MM.1S (cell line): ENCODE data around the gene SGCD.

Experiments used
- DNase-seq: peaks from one replicate; pipeline ENCODE4 v3.0.0-alpha.2; 2015
- H2AFZ ChIP-seq: fragments of 300-600 bp; sonication (generic); 2 replicates; pipeline ENCODE4 v1.6.0; 2016; ENCODE audit warnings: antibody characterized with exemption, low read length
- H3F3A ChIP-seq: fragments of 300-600 bp; sonication (generic); 2 replicates; pipeline ENCODE4 v1.6.1; 2016; ENCODE audit warnings: mild to moderate bottlenecking, antibody characterized with exemption, low read length, moderate library complexity, mixed read lengths; ENCODE audit not compliant: insufficient read depth
- H3K27ac ChIP-seq: fragments of 300-600 bp; sonication (generic); 2 replicates; pipeline ENCODE4 v1.5.1; 2016; ENCODE audit warnings: mild to moderate bottlenecking, low read length
- H3K27me3 ChIP-seq: fragments of 300-600 bp; sonication (generic); replicated peaks from 2 replicates; pipeline ENCODE4 v1.6.0; 2016; ENCODE audit warnings: low read length; ENCODE audit not compliant: insufficient read depth
- H3K36me3 ChIP-seq: fragments of 300-600 bp; sonication (generic); replicated peaks from 2 replicates; pipeline ENCODE4 v1.6.1; 2016; ENCODE audit warnings: mild to moderate bottlenecking, low read length, mixed read lengths; ENCODE audit not compliant: insufficient read depth
- H3K4me1 ChIP-seq: fragments of 300-600 bp; sonication (generic); 2 replicates; pipeline ENCODE4 v1.6.1; 2016; ENCODE audit warnings: low read length, mixed read lengths
- H3K4me2 ChIP-seq: fragments of 300-600 bp; sonication (generic); 2 replicates; pipeline ENCODE4 v1.6.0; 2016; ENCODE audit warnings: low read depth, low read length
- H3K4me3 ChIP-seq: fragments of 300-600 bp; sonication (generic); 2 replicates; pipeline ENCODE4 v1.5.1; 2016; ENCODE audit warnings: low read length, mixed read lengths
- H3K79me2 ChIP-seq: fragments of 300-600 bp; sonication (generic); 2 replicates; pipeline ENCODE4 v1.6.1; 2016; ENCODE audit warnings: mixed run types, low read length, mixed read lengths
- H3K9ac ChIP-seq: fragments of 300-600 bp; sonication (generic); 2 replicates; pipeline ENCODE4 v1.6.1; 2016; ENCODE audit warnings: low read length, mixed read lengths
- H3K9me2 ChIP-seq: fragments of 300-600 bp; sonication (generic); replicated peaks from 2 replicates; pipeline ENCODE4 v1.6.1; 2016; ENCODE audit warnings: mild to moderate bottlenecking, low read length, mixed read lengths; ENCODE audit not compliant: insufficient read depth
- H3K9me3 ChIP-seq: fragments of 300-600 bp; sonication (generic); replicated peaks from 2 replicates; pipeline ENCODE4 v1.6.1; 2016; ENCODE audit warnings: mild to moderate bottlenecking, low read length, mixed read lengths; ENCODE audit not compliant: insufficient read depth
- H4K20me1 ChIP-seq: fragments of 300-600 bp; sonication (generic); 2 replicates; pipeline ENCODE4 v1.6.1; 2016; ENCODE audit warnings: mild to moderate bottlenecking, low read length, moderate library complexity, mixed read lengths; ENCODE audit not compliant: insufficient read depth
- EZH2 ChIP-seq: fragments of 300-600 bp; sonication (generic); optimal IDR thresholded peaks from 2 replicates; pipeline ENCODE3; 2017; ENCODE audit warnings: low read depth, mild to moderate bottlenecking, antibody characterized with exemption, low read length, mixed read lengths
- TF ChIP-seq, protein P1 (sequence below): fragments of 300-600 bp; sonication (generic); IDR thresholded peaks from 2 replicates; pipeline ENCODE4 v1.5.1; 2016; ENCODE audit warnings: antibody characterized with exemption, low read length, mixed read lengths

The SGCD gene

DNA sequence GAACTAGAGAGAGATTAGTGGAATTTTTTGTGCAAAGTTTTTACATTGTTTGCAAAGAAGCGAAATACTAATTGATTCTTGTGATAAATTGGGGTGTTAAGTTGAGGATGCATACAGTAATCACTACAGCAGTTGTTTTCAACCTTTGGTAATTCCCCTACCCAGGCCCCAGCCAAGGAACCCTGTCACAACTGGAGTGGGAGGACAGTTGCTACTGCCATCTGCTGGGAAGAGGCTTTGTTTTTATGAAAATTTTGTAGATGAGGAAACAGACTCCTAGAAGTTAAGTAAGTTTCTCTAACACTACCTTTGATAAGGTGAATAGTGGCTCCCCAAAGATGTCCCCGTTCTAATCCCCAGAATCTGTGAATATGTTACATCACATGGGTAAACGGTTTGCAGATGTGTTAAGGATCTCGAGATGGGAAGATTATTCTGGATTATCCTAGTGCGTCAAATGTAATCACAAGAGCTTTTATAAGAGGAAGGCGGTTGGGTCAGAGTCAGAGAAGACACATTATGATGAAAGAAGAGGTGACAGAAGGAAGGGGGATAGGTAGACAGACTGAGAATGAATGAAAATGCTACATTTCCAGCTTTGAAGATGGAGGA lies 489.1 kb downstream of the SGCD start:
- Histone ChIP-seq H3K9ac (no peak overlapping the region), H4K20me1 (no peaks in the 10 kb centered on the region), H3K36me3 (no peaks in the 10 kb centered on the region), H2AFZ (no peak overlapping the region), H3K27ac (no peak overlapping the region), H3F3A (no peaks in the 10 kb centered on the region), H3K4me3 (no peak overlapping the region), H3K79me2 (no peaks in the 10 kb centered on the region), H3K9me2 (no peaks in the 10 kb centered on the region), H3K9me3 (no peaks in the 10 kb centered on the region), H3K4me2 (no peak overlapping the region), H3K4me1 (no peaks in the 10 kb centered on the region), H3K27me3 (no peaks in the 10 kb centered on the region)
- TF ChIP-seq, protein P1, sequence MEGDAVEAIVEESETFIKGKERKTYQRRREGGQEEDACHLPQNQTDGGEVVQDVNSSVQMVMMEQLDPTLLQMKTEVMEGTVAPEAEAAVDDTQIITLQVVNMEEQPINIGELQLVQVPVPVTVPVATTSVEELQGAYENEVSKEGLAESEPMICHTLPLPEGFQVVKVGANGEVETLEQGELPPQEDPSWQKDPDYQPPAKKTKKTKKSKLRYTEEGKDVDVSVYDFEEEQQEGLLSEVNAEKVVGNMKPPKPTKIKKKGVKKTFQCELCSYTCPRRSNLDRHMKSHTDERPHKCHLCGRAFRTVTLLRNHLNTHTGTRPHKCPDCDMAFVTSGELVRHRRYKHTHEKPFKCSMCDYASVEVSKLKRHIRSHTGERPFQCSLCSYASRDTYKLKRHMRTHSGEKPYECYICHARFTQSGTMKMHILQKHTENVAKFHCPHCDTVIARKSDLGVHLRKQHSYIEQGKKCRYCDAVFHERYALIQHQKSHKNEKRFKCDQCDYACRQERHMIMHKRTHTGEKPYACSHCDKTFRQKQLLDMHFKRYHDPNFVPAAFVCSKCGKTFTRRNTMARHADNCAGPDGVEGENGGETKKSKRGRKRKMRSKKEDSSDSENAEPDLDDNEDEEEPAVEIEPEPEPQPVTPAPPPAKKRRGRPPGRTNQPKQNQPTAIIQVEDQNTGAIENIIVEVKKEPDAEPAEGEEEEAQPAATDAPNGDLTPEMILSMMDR: peak; percentile 62
- no peak for TF ChIP-seq EZH2
- DNase-seq: peak; percentile 69
